PFSK-1 (cell line): Measurements from ENCODE around the gene OLIG2.

Experiments
- FOXP2 ChIP-seq: optimal IDR thresholded peaks from 2 replicates; pipeline ENCODE3; 2011; ENCODE audit warnings: borderline replicate concordance, control low read depth, inconsistent platforms; ENCODE audit not compliant: insufficient read depth; ENCODE audit errors: extremely low read length, extremely low read depth
- POLR2AphosphoS5 ChIP-seq: IDR thresholded peaks from 2 replicates; pipeline ENCODE4 v1.6.1; 2012; ENCODE audit warnings: low read depth, mild to moderate bottlenecking, control low read depth, low read length, moderate library complexity
- SIN3A ChIP-seq: IDR thresholded peaks from 2 replicates; pipeline ENCODE4 v1.6.1; 2012; ENCODE audit warnings: mild to moderate bottlenecking, low read length, moderate library complexity, borderline replicate concordance; ENCODE audit not compliant: insufficient read depth
- TAF1 ChIP-seq: IDR thresholded peaks from 2 replicates; pipeline ENCODE4 v1.6.1; 2012; ENCODE audit warnings: low read length, control low read depth, borderline replicate concordance; ENCODE audit not compliant: insufficient read depth
- TF ChIP-seq, protein P1 (sequence below), 2 experiments: IDR thresholded peaks; 2 replicates each; pipeline versions ENCODE4 v1.6.1 to v1.8.0; 2011 to 2012; ENCODE audit warnings: low read depth in 2 of 2, low read length in 2 of 2, control low read depth in 1 of 2, inconsistent platforms in 1 of 2, mild to moderate bottlenecking in 1 of 2, moderate library complexity in 1 of 2; ENCODE audit not compliant: insufficient read depth in 1 of 2

Gene OLIG2

DNA sequence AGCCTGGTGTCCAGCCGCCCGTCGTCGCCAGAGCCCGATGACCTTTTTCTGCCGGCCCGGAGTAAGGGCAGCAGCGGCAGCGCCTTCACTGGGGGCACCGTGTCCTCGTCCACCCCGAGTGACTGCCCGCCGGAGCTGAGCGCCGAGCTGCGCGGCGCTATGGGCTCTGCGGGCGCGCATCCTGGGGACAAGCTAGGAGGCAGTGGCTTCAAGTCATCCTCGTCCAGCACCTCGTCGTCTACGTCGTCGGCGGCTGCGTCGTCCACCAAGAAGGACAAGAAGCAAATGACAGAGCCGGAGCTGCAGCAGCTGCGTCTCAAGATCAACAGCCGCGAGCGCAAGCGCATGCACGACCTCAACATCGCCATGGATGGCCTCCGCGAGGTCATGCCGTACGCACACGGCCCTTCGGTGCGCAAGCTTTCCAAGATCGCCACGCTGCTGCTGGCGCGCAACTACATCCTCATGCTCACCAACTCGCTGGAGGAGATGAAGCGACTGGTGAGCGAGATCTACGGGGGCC, 1.2 kb downstream of the OLIG2 start:
- TF ChIP-seq TAF1 (no peak), POLR2AphosphoS5 (no peak), SIN3A (no peak), FOXP2 (no peak)
- TF ChIP-seq, protein P1, sequence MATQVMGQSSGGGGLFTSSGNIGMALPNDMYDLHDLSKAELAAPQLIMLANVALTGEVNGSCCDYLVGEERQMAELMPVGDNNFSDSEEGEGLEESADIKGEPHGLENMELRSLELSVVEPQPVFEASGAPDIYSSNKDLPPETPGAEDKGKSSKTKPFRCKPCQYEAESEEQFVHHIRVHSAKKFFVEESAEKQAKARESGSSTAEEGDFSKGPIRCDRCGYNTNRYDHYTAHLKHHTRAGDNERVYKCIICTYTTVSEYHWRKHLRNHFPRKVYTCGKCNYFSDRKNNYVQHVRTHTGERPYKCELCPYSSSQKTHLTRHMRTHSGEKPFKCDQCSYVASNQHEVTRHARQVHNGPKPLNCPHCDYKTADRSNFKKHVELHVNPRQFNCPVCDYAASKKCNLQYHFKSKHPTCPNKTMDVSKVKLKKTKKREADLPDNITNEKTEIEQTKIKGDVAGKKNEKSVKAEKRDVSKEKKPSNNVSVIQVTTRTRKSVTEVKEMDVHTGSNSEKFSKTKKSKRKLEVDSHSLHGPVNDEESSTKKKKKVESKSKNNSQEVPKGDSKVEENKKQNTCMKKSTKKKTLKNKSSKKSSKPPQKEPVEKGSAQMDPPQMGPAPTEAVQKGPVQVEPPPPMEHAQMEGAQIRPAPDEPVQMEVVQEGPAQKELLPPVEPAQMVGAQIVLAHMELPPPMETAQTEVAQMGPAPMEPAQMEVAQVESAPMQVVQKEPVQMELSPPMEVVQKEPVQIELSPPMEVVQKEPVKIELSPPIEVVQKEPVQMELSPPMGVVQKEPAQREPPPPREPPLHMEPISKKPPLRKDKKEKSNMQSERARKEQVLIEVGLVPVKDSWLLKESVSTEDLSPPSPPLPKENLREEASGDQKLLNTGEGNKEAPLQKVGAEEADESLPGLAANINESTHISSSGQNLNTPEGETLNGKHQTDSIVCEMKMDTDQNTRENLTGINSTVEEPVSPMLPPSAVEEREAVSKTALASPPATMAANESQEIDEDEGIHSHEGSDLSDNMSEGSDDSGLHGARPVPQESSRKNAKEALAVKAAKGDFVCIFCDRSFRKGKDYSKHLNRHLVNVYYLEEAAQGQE (IDR thresholded peaks at IDR 0.05; ENCODE audit: insufficient read depth in 1 of 2, low read depth in 2 of 2, low read length in 2 of 2), result no peak

DNA sequence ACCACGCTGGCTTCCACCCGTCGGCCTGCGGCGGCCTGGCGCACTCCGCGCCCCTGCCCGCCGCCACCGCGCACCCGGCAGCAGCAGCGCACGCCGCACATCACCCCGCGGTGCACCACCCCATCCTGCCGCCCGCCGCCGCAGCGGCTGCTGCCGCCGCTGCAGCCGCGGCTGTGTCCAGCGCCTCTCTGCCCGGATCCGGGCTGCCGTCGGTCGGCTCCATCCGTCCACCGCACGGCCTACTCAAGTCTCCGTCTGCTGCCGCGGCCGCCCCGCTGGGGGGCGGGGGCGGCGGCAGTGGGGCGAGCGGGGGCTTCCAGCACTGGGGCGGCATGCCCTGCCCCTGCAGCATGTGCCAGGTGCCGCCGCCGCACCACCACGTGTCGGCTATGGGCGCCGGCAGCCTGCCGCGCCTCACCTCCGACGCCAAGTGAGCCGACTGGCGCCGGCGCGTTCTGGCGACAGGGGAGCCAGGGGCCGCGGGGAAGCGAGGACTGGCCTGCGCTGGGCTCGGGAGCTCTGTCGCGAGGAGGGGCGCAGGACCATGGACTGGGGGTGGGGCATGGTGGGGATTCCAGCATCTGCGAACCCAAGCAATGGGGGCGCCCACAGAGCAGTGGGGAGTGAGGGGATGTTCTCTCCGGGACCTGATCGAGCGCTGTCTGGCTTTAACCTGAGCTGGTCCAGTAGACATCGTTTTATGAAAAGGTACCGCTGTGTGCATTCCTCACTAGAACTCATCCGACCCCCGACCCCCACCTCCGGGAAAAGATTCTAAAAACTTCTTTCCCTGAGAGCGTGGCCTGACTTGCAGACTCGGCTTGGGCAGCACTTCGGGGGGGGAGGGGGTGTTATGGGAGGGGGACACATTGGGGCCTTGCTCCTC, 1.9 kb downstream of the OLIG2 start:
- TF ChIP-seq POLR2AphosphoS5 (no peak), TAF1 (no peak), SIN3A (no peak), FOXP2 (no peak)
- TF ChIP-seq, protein P1 (IDR thresholded peaks at IDR 0.05; ENCODE audit: insufficient read depth in 1 of 2, low read depth in 2 of 2, low read length in 2 of 2), result no peak

DNA sequence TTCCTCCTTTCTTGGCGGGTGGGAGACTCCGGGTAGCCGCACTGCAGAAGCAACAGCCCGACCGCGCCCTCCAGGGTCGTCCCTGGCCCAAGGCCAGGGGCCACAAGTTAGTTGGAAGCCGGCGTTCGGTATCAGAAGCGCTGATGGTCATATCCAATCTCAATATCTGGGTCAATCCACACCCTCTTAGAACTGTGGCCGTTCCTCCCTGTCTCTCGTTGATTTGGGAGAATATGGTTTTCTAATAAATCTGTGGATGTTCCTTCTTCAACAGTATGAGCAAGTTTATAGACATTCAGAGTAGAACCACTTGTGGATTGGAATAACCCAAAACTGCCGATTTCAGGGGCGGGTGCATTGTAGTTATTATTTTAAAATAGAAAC, 2.5 kb downstream of the OLIG2 start:
- TF ChIP-seq SIN3A, result no peak
- TF ChIP-seq POLR2AphosphoS5, result no peak
- TF ChIP-seq, protein P1 (IDR thresholded peaks at IDR 0.05; ENCODE audit: insufficient read depth in 1 of 2, low read depth in 2 of 2, low read length in 2 of 2), result no peak
- no peak for TF ChIP-seq FOXP2
- no peak for TF ChIP-seq TAF1

DNA sequence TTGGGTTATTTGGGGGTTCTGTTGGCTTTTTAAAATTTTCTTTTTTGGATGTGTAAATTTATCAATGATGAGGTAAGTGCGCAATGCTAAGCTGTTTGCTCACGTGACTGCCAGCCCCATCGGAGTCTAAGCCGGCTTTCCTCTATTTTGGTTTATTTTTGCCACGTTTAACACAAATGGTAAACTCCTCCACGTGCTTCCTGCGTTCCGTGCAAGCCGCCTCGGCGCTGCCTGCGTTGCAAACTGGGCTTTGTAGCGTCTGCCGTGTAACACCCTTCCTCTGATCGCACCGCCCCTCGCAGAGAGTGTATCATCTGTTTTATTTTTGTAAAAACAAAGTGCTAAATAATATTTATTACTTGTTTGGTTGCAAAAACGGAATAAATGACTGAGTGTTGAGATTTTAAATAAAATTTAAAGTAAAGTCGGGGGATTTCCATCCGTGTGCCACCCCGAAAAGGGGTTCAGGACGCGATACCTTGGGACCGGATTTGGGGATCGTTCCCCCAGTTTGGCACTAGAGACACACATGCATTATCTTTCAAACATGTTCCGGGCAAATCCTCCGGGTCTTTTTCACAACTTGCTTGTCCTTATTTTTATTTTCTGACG, 3.1 kb downstream of the OLIG2 start:
- TF ChIP-seq, protein P1 (IDR thresholded peaks at IDR 0.05; ENCODE audit: insufficient read depth in 1 of 2, low read depth in 2 of 2, low read length in 2 of 2), result no peak
- no peak for TF ChIP-seq POLR2AphosphoS5
